ENCODE data around the gene PTCH1. TPM values are rescaled to one million over a fixed set of nuclear protein-coding genes. Genes with fewer than 3 reads are reported as not detected.

Gene PTCH1
- polyA plus RNA-seq, 1 of the 3 experiments (the other 2 are of a cell fraction): 3.3 TPM

GRCh38 chr9:95498641-95499040, 18.1 kb downstream of the PTCH1 start:
- POLR2A ChIA-PET: interaction anchor here (0.8 kb wide), 1 partner anchor 47 kb away, joined by 3 read pairs; no protein-coding TSS in a partner anchor
- peaks cover 35 to 57% of the 10 kb centered on the region in 2 experiments for H3K4me1 ChIP-seq (ENCODE audit: control insufficient read depth in 1 of 2, insufficient read depth in 2 of 2, low read depth in 1 of 2, low read length in 1 of 2)
- no peak overlapping the region for H3K4me3 ChIP-seq (ENCODE audit: low read depth in 2 of 2, low read length in 1 of 2)
- H4K20me1 ChIP-seq (ENCODE audit: insufficient read depth): no peaks in the 10 kb centered on the region; the same call in 1 of the 2 replicates
- H3K36me3 ChIP-seq (replicated peaks in 1 of 2; ENCODE audit: control insufficient read depth in 1 of 2, insufficient read depth in 2 of 2, low read length in 1 of 2): no peaks in the 10 kb centered on the region
- H3K27ac ChIP-seq (ENCODE audit: low read depth in 2 of 2, low read length in 1 of 2): no peak overlapping the region
- WGBS (ENCODE audit: low lambda C conversion rate): 96% methylated on average over 4 of the region's 4 CpGs
- CTCF ChIA-PET: no interaction called here
- H3F3A ChIP-seq (replicated peaks; ENCODE audit: insufficient read depth): peaks cover 7% of the 10 kb centered on the region
- no peak overlapping the region for H3K9ac ChIP-seq
- DNase-seq: no peak
- no peaks in the 10 kb centered on the region for H3K27me3 ChIP-seq (ENCODE audit: insufficient read depth)
- H3K4me2 ChIP-seq: no peak overlapping the region
- no peaks in the 10 kb centered on the region for H3K9me2 ChIP-seq
- TF ChIP-seq, protein P1, sequence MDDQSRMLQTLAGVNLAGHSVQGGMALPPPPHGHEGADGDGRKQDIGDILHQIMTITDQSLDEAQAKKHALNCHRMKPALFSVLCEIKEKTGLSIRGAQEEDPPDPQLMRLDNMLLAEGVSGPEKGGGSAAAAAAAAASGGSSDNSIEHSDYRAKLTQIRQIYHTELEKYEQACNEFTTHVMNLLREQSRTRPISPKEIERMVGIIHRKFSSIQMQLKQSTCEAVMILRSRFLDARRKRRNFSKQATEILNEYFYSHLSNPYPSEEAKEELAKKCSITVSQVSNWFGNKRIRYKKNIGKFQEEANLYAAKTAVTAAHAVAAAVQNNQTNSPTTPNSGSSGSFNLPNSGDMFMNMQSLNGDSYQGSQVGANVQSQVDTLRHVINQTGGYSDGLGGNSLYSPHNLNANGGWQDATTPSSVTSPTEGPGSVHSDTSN (IDR thresholded peaks at IDR 0.05): no peak
- TF ChIP-seq MEF2A (IDR thresholded peaks at IDR 0.05; ENCODE audit: borderline replicate concordance, low read depth) (no peak), EZH2phosphoT487 (IDR thresholded peaks at IDR 0.05; ENCODE audit: borderline replicate concordance, low read depth) (no peak), EP300 (IDR thresholded peaks at IDR 0.05; ENCODE audit: borderline replicate concordance in 1 of 2, low read depth in 1 of 2, low read length in 1 of 2) (no peak), POLR2AphosphoS5 (IDR thresholded peaks at IDR 0.05; ENCODE audit: low read depth, low read length) (no peak), TAF1 (IDR thresholded peaks at IDR 0.05; ENCODE audit: borderline replicate concordance, low read depth, low read length) (no peak)
- TF ChIP-seq, protein P2, sequence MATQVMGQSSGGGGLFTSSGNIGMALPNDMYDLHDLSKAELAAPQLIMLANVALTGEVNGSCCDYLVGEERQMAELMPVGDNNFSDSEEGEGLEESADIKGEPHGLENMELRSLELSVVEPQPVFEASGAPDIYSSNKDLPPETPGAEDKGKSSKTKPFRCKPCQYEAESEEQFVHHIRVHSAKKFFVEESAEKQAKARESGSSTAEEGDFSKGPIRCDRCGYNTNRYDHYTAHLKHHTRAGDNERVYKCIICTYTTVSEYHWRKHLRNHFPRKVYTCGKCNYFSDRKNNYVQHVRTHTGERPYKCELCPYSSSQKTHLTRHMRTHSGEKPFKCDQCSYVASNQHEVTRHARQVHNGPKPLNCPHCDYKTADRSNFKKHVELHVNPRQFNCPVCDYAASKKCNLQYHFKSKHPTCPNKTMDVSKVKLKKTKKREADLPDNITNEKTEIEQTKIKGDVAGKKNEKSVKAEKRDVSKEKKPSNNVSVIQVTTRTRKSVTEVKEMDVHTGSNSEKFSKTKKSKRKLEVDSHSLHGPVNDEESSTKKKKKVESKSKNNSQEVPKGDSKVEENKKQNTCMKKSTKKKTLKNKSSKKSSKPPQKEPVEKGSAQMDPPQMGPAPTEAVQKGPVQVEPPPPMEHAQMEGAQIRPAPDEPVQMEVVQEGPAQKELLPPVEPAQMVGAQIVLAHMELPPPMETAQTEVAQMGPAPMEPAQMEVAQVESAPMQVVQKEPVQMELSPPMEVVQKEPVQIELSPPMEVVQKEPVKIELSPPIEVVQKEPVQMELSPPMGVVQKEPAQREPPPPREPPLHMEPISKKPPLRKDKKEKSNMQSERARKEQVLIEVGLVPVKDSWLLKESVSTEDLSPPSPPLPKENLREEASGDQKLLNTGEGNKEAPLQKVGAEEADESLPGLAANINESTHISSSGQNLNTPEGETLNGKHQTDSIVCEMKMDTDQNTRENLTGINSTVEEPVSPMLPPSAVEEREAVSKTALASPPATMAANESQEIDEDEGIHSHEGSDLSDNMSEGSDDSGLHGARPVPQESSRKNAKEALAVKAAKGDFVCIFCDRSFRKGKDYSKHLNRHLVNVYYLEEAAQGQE (IDR thresholded peaks at IDR 0.05; ENCODE audit: low read depth, low read length): no peak
- TF ChIP-seq, protein P3, sequence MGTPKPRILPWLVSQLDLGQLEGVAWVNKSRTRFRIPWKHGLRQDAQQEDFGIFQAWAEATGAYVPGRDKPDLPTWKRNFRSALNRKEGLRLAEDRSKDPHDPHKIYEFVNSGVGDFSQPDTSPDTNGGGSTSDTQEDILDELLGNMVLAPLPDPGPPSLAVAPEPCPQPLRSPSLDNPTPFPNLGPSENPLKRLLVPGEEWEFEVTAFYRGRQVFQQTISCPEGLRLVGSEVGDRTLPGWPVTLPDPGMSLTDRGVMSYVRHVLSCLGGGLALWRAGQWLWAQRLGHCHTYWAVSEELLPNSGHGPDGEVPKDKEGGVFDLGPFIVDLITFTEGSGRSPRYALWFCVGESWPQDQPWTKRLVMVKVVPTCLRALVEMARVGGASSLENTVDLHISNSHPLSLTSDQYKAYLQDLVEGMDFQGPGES (IDR thresholded peaks at IDR 0.05; ENCODE audit: low read depth, low read length): no peak
- peaks cover 5% of the 10 kb centered on the region; the same call in 1 of the 2 replicates for H3K79me2 ChIP-seq (ENCODE audit: insufficient read depth)
- no peak overlapping the region for H2AFZ ChIP-seq (ENCODE audit: low read depth)
- no peaks in the 10 kb centered on the region for H3K9me3 ChIP-seq

GRCh38 chr9:95497772-95498171, 19.0 kb downstream of the PTCH1 start:
- Histone ChIP-seq H3K9me2 (no peaks in the 10 kb centered on the region), H3K27me3 (ENCODE audit: insufficient read depth) (no peaks in the 10 kb centered on the region), H3K36me3 (replicated peaks in 1 of 2; ENCODE audit: control insufficient read depth in 1 of 2, insufficient read depth in 2 of 2, low read length in 1 of 2) (no peaks in the 10 kb centered on the region), H3K4me2 (no peak overlapping the region), H3F3A (replicated peaks; ENCODE audit: insufficient read depth) (peaks cover 7% of the 10 kb centered on the region), H4K20me1 (ENCODE audit: insufficient read depth) (no peaks in the 10 kb centered on the region; the same call in 1 of the 2 replicates), H3K9ac (no peak overlapping the region), H3K4me3 (ENCODE audit: low read depth in 2 of 2, low read length in 1 of 2) (no peak overlapping the region), H3K9me3 (no peaks in the 10 kb centered on the region), H3K79me2 (ENCODE audit: insufficient read depth) (peaks cover 1% of the 10 kb centered on the region; the same call in 1 of the 2 replicates), H2AFZ (ENCODE audit: low read depth) (no peak overlapping the region), H3K4me1 (ENCODE audit: control insufficient read depth in 1 of 2, insufficient read depth in 2 of 2, low read depth in 1 of 2, low read length in 1 of 2) (peaks cover 35 to 64% of the 10 kb centered on the region in 2 experiments), H3K27ac (ENCODE audit: low read depth in 2 of 2, low read length in 1 of 2) (no peak overlapping the region)
- ChIA-PET CTCF (interaction anchor here (1.1 kb wide), 1 partner anchor 9 kb away, joined by 3 read pairs; no protein-coding TSS in a partner anchor), POLR2A (interaction anchor here (0.5 kb wide), 1 partner anchor 54 kb away, joined by 3 read pairs; no protein-coding TSS in a partner anchor)
- WGBS (ENCODE audit: low lambda C conversion rate): 88% methylated on average over 3 of the region's 3 CpGs
- TF ChIP-seq, protein P4, sequence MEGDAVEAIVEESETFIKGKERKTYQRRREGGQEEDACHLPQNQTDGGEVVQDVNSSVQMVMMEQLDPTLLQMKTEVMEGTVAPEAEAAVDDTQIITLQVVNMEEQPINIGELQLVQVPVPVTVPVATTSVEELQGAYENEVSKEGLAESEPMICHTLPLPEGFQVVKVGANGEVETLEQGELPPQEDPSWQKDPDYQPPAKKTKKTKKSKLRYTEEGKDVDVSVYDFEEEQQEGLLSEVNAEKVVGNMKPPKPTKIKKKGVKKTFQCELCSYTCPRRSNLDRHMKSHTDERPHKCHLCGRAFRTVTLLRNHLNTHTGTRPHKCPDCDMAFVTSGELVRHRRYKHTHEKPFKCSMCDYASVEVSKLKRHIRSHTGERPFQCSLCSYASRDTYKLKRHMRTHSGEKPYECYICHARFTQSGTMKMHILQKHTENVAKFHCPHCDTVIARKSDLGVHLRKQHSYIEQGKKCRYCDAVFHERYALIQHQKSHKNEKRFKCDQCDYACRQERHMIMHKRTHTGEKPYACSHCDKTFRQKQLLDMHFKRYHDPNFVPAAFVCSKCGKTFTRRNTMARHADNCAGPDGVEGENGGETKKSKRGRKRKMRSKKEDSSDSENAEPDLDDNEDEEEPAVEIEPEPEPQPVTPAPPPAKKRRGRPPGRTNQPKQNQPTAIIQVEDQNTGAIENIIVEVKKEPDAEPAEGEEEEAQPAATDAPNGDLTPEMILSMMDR (IDR thresholded peaks at IDR 0.05): no peak
- TF ChIP-seq MXI1 (IDR thresholded peaks at IDR 0.05; ENCODE audit: low read depth, low read length) (no peak), TEAD4 (IDR thresholded peaks at IDR 0.05; ENCODE audit: borderline replicate concordance, insufficient read depth) (no peak), MEF2A (IDR thresholded peaks at IDR 0.05; ENCODE audit: borderline replicate concordance, low read depth) (no peak), SIN3A (IDR thresholded peaks at IDR 0.05; ENCODE audit: borderline replicate concordance, low read depth, low read length) (no peak)
- no peak for DNase-seq
